Activated naive CD8-positive, alpha-beta T cell (primary cell): Measurements from ENCODE around the gene PARP3.
"Not testable (repeated sequence)": the region's sequence is repeated elsewhere in the genome, so short reads cannot be mapped to it uniquely, and the experiment has no call there.

ENCODE experiments used
- H3K27ac Mint-ChIP-seq: one replicate; pipeline ENCODE4 v1.8.0; 2021; ENCODE audit warnings: mixed read lengths
- H3K27me3 Mint-ChIP-seq: one replicate; pipeline ENCODE4 v1.8.0; 2021; ENCODE audit warnings: mixed read lengths
- H3K36me3 Mint-ChIP-seq: one replicate; pipeline ENCODE4 v1.8.0; 2021; ENCODE audit warnings: mixed read lengths
- H3K4me1 Mint-ChIP-seq: one replicate; pipeline ENCODE4 v1.8.0; 2021; ENCODE audit warnings: low read depth, mixed read lengths
- H3K4me3 Mint-ChIP-seq: one replicate; pipeline ENCODE4 v1.8.0; 2021; ENCODE audit warnings: mild to moderate bottlenecking, mixed read lengths
- H3K9me3 Mint-ChIP-seq: one replicate; pipeline ENCODE4 v1.8.0; 2021; ENCODE audit warnings: low read depth, mixed read lengths

The PARP3 gene

DNA sequence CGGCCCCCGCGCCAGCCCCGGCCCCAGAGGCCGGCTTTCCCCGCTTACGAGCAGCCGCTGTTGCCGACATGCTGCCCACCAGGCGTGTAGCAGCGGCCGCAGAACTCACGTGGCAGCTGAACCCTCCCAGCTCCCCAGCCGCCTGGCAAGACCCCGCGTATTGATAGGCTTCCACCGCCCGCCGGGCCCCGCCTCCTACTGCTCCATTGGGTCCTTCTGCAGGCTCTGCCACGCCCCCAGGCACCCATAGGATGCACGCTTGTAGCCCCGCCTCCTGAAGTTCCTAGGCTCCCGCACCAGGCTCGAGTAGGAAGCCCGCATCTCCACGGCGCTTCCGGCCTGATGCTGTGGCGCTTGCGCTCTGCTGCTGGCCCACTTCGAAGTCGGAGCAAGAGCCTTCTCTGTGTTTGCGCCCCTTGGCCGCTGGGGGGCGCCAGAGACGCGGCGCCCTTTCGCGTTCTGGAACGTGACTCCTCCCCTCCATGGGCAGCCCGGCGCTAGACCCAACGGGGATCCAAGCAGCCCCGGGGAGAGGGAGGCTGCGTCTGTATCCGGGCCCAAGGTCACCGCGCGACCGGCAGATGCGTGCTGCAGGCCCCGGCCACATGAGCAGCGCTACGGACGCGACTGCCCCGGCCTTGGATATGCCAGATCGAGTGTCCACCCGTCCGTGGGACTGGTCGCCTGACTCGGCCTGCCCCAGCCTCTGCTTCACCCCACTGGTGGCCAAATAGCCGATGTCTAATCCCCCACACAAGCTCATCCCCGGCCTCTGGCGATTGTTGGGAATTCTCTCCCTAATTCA lies at the start of gene PARP3, which contains the start of gene RRP9:
Gene PARP3, plus strand, starts transcription at position 566 of the 805 bp plus-strand sequence. CDS start 993 bp downstream, outside the sequence.
Gene RRP9, minus strand, starts transcription at position 107 of the 805 bp plus-strand sequence. Its CDS starts 37 bp downstream, at position 70.
- Mint-ChIP-seq H3K27me3 (no peaks in the 10 kb centered on the region), H3K36me3 (peaks cover 4% of the 10 kb centered on the region), H3K4me3 (peak within 1 kb of the TSS; percentile 98), H3K4me1 (peaks cover 28% of the 10 kb centered on the region), H3K9me3 (no peaks in the 10 kb centered on the region), H3K27ac (peak within 1 kb of the TSS; percentile 89)

DNA sequence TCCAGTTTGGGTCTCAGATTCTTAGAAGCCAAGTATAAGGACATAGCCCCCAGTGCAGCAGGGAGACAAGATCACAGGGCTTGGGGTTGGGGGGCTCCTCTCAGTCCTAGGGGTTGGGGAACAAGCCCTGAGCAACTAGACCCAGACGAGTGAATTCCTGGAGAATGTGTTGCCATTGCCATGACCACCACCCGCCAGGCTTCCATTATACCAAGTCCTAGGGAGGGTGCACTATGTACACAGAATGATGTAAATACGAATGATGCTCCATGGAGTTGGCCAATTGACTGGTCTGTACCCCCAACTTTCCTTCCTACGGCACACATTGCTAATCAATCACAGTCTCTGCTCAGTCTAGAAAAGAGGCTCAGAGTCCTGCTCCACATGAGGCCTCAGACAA lies 47.8 kb upstream of the PARP3 start:
- H3K4me3 Mint-ChIP-seq, result no peak overlapping the region
- H3K9me3 Mint-ChIP-seq, result no peaks in the 10 kb centered on the region
- no peak overlapping the region for H3K27ac Mint-ChIP-seq
- peaks cover 12% of the 10 kb centered on the region for H3K4me1 Mint-ChIP-seq
- peaks cover 15% of the 10 kb centered on the region for H3K27me3 Mint-ChIP-seq
- no peaks in the 10 kb centered on the region for H3K36me3 Mint-ChIP-seq

DNA sequence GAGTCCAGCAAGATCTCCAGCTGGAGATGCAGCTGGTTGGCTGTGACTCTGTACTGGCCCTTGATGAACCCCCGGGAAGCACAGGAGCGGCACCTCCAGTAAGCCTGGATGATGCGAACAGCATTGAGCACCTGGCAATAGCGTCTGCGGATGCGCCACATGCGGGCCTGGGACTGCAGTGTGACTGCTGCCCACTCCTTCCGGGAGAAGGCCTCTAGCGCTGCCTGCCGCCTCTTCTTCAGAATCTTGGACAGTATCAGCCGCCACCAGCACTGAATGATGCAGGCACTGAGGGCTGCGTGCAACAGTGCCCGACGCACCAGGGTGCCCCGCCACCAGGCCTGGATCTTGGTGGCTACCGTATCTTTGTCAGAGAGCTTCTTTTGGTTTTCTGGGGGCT lies 47.2 kb upstream of the PARP3 start:
- Mint-ChIP-seq H3K27me3 (peaks cover 17% of the 10 kb centered on the region), H3K4me3 (no peak overlapping the region), H3K27ac (no peak overlapping the region), H3K36me3 (no peaks in the 10 kb centered on the region), H3K9me3 (no peaks in the 10 kb centered on the region), H3K4me1 (peaks cover 12% of the 10 kb centered on the region)

DNA sequence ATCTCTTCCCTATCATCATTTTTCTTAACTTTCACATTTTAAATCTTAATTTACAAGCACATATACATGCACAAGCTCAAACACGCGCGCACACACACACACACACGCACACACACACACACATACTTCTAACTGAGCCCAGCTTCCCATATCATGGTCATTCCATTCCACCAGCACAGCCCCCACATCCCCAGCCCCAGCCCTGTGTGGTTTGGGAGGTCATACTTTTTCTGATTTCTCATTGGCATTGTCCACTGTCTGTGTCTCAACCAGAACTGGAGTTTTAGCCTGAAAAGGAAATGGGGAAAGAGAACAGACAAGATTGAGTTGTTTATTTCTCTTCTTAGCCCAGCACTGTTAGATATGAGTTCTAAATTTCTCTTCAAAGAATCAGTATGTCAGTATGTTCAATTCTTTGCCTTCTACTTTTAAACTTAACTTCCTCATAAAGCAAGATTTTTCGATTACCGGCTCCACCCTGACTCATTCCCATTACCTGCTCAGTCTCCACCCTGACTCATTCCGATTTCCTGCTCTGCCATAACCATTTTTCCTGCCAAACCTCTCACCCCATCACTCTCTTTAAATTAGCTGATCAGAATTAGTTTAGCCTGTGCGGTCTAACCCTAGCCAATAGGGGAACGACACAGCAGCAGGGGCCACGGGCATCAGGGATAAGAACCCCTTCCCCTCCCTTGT lies 45.4 kb upstream of the PARP3 start:
- no peaks in the 10 kb centered on the region for H3K36me3 Mint-ChIP-seq
- peaks cover 19% of the 10 kb centered on the region for H3K27me3 Mint-ChIP-seq
- H3K27ac Mint-ChIP-seq, result no peak overlapping the region
- no peak overlapping the region for H3K4me3 Mint-ChIP-seq
- peaks cover 4% of the 10 kb centered on the region for H3K4me1 Mint-ChIP-seq
- no peaks in the 10 kb centered on the region for H3K9me3 Mint-ChIP-seq

DNA sequence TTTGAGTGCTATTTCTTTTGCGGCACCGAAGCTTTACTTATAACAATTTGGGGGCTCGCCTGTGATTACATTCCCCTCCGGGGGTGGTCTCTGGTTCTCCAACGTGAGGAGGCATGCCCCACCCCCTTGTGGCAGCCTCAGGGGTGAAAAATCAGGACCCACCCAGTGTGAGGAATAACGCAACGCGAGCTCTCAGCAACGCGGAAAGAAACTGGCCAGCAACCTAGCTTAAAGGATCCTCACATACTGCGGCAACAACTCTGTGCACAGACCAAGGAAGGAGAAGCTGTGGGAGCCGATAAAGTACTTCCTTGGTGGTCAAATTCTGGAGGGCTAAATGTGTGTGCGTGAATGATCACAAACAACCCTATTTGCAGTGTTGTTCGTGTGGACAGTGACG lies 44.8 kb upstream of the PARP3 start:
- Mint-ChIP-seq H3K27ac (no peak overlapping the region), H3K27me3 (peaks cover 21% of the 10 kb centered on the region), H3K4me3 (no peak overlapping the region), H3K9me3 (no peaks in the 10 kb centered on the region), H3K4me1 (no peaks in the 10 kb centered on the region), H3K36me3 (no peaks in the 10 kb centered on the region)

DNA sequence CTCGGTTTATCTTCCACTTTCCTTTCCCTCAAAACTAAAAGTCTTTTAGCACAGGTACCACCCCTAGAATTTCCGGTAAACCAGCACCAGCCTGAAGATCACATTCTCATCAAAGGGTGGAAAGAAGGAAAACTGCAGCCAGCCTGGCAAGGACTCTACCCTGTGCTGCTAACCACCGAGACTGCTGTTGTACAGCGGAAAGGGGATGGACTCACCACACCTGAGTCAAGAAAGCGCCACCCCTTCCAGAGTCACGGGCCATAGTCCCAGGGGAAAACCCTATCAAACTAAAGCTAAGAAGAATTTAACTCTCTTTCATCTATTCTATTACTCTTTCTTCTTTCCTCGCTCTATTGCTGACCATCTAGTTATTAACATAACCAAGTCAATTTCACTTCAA lies 42.1 kb upstream of the PARP3 start:
- H3K4me3 Mint-ChIP-seq, H3K4me1 Mint-ChIP-seq, H3K9me3 Mint-ChIP-seq, H3K27ac Mint-ChIP-seq, H3K36me3 Mint-ChIP-seq: not testable (repeated sequence)
- H3K27me3 Mint-ChIP-seq, result peaks cover 28% of the 10 kb centered on the region

DNA sequence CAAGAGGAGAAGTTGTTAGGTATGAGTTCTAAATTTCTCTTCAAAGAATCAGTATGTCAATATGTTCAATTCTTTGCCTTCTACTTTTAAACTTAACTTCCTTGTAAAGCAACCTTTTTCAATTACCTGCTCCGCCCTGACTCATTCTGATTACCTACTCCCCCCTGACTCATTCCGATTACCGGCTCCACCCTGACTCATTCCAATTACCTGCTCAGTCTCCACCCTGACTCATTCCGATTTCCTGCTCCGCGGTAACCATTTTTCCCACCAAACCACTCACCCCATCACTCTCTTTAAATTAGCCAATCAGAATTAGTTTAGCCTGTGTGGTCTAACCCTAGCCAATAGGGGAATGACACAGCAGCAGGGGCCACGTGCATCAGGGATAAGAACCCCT lies 39.8 kb upstream of the PARP3 start:
- H3K27ac Mint-ChIP-seq, H3K4me1 Mint-ChIP-seq, H3K4me3 Mint-ChIP-seq: not testable (repeated sequence)
- peaks cover 25% of the 10 kb centered on the region for H3K27me3 Mint-ChIP-seq
- peaks cover 11% of the 10 kb centered on the region for H3K36me3 Mint-ChIP-seq
- H3K9me3 Mint-ChIP-seq, result peaks cover 10% of the 10 kb centered on the region

DNA sequence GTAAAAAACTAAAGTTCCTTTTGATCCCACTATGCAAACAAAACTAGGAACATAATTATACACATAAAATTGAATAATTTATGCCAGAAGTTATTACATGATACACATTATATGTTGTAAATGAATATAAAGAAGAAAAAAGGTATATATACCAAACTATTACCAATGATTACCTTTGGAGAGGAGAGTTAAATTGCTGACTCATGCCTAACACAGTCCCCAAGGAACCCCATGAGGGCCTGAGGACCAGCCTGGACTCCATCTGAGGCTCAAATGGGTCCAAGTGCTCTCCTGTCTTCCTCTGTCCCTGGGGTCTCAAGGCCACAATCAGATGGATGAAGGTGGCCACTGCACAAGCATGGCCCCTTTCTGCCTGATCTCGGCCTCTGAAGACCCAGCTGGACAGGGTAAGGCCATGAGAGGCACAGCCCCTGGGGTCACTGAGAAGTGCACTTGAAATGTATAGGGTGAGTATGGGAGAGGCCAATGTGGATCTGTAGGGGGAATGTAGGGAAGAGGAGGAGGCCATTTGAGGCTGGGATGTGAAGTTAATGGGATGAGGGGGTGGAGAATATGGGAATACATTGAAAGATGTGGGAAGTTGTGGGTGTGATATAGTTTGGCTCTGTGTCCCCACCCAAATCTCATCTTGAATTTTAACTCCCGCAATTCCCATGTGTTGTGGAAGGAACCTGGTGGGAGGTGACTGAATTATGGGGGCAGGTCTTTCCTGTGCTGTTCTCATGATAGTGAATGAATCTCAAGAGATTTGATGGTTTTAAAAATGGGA lies 37.9 kb upstream of the PARP3 start:
- H3K4me3 Mint-ChIP-seq, result no peak overlapping the region
- H3K9me3 Mint-ChIP-seq, result peaks cover 13% of the 10 kb centered on the region
- H3K36me3 Mint-ChIP-seq, result peaks cover 13% of the 10 kb centered on the region
- no peak overlapping the region for H3K27ac Mint-ChIP-seq
- peaks cover 21% of the 10 kb centered on the region for H3K27me3 Mint-ChIP-seq
- no peaks in the 10 kb centered on the region for H3K4me1 Mint-ChIP-seq

DNA sequence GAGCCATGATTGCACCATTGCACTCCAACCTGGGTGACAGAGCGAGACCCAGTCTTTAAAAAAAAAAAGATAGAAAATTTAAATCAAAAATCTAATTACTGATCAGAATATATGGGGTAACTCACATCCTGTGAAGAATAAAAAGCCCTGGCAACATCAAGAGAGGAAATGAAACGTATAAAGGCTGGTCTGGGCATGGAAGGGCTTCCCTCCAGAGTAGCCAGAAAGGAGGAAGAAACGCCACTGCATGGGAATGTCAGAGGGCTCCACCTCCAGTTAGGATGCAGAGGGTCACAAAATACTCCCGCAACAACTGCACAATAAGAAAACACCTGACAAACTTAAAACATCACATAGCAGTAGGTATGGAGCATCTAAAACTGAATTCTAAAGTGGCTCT lies 34.1 kb upstream of the PARP3 start:
- peaks cover 14% of the 10 kb centered on the region for H3K9me3 Mint-ChIP-seq
- no peak overlapping the region for H3K27ac Mint-ChIP-seq
- peaks cover 13% of the 10 kb centered on the region for H3K27me3 Mint-ChIP-seq

DNA sequence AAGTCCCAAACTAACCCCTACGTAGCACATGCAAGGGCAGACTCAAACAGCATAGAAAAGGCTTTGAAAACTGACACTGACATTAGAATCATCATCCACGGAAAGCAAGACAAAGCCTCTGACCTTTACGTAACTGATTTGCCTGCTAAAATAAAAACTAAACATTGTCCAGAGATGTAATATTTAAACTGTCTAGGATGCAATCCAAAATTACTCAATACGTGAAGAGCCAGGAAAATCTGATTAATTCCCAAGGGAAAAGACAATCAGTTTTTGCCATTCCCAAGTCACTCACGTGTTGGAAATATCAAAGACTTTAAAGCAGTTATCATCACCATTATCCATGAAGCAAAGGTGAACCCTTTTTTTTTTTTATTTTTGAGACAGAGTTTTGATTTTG lies 25.7 kb upstream of the PARP3 start:
- Mint-ChIP-seq H3K36me3 (no peaks in the 10 kb centered on the region), H3K27me3 (no peaks in the 10 kb centered on the region), H3K4me1 (no peaks in the 10 kb centered on the region), H3K9me3 (no peaks in the 10 kb centered on the region), H3K27ac (no peak overlapping the region), H3K4me3 (no peak overlapping the region)

More for the DNA sequence above, 34.1 kb upstream of the PARP3 start:
- no peaks in the 10 kb centered on the region for H3K4me1 Mint-ChIP-seq
- H3K4me3 Mint-ChIP-seq, result no peak overlapping the region
- peaks cover 13% of the 10 kb centered on the region for H3K36me3 Mint-ChIP-seq

DNA sequence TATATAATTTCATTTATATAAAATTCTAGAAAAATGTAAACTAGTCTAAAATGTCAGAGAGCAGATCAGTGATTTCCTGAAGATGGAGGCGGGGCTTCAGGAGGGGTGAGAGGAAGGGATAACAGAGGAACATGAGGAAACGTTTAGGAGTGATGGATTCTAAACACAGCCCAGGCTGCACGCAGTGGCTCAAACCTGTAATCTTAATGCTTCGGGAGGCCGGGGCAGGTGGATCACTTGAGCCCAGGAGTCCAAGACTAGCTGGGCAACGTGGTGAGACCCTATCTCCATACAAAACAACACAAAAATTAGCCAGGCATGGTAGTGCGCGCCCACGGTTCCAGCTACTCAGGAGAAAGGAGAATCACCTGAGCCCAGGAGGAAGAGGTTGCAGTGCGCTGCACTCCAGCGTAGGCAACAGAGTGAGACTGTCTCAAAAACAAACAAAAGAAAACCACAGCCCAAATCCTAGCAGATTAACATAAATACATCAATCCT lies 21.0 kb upstream of the PARP3 start:
- Mint-ChIP-seq H3K36me3 (no peaks in the 10 kb centered on the region), H3K4me3 (no peak overlapping the region), H3K27me3 (no peaks in the 10 kb centered on the region)

DNA sequence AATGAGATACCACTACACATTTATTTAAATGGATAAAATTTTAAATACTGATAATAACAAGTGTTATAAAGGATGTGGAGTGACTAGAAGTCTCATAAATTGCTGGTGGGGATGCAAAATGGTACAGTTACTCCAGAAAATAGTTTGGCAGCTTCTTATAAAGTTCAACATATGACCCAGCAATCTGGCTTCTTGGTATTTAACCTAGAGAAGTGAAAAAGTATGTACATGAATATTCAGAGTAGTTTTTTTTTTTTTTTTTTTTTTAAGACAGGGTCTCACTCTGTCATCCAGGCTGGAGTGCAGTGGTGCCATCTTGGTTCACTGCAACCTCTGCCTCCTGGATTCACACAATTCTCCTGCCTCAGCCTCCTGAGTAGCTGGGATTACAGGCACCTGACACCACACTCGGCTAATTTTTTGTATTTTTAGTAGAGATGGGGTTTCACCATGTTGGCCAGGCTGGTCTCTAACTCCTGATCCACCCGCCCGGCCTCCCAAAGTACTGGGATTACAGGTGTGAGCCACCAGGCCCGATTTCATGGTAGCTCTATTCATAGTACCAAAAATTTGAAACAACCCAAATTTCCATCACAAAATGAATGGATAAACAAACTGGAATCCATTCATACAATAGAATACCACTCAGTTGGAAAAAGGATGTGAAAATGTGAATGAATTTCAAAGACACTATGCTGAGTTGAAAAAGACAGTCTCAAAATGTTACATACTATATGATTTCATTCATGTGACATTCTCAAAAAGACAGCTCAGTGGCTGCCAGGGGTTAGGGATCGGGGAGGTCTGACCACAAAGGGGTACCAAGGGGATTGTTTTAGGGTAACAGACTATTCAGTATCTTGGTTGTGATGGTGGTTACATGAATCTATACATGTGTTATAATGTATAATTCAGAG lies 14.8 kb upstream of the PARP3 start:
- Mint-ChIP-seq H3K4me3 (no peak overlapping the region), H3K27me3 (no peaks in the 10 kb centered on the region), H3K4me1 (no peaks in the 10 kb centered on the region), H3K27ac (no peak overlapping the region), H3K36me3 (peaks cover 6% of the 10 kb centered on the region), H3K9me3 (no peaks in the 10 kb centered on the region)

More for the DNA sequence above, 21.0 kb upstream of the PARP3 start:
- H3K9me3 Mint-ChIP-seq, result no peaks in the 10 kb centered on the region
- H3K4me1 Mint-ChIP-seq, result no peaks in the 10 kb centered on the region
- no peak overlapping the region for H3K27ac Mint-ChIP-seq

DNA sequence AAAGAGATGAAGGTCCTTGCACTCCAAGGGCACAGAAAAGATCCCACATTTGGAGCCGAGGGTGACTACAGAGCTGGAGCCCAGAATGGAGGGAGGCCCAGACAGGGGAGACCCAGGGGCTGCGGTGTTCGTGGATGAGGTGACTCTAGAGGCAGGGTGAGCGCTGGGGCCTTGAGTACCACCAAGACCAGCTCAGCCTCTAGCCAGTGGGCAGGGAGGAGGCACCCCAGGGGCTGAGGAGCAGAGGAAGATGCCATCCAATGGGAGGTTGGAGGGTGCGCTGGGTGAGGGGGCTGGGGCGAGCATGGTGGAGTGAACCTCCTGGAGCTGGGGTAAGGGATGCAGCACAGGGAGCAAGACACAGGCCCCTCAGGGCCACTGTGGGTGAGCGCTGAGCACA lies 13.7 kb upstream of the PARP3 start:
- peaks cover 6% of the 10 kb centered on the region for H3K36me3 Mint-ChIP-seq

DNA sequence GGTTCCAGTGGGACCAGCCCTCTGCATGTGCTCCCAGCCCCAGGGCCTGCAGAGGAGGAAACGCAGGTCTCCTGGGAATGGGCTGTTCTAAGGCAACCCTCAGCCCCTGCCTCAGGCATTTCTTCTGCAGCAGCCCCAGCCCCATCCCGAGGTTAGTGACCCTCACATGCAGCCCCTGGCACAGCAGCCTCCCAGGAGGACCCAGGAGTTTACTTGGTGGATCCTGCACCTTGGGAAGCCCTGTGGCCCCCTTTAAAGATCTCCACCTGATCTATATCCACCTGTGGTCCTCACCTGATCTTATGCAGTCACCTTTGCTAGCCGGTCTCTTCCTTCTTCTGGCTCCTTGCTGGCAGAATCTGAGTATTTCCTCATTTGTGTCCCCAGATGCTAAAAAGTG lies 13.2 kb upstream of the PARP3 start:
- H3K27me3 Mint-ChIP-seq, H3K9me3 Mint-ChIP-seq, H3K4me1 Mint-ChIP-seq: not testable (repeated sequence)

More for the DNA sequence above, 13.7 kb upstream of the PARP3 start:
- Mint-ChIP-seq H3K4me1 (no peaks in the 10 kb centered on the region), H3K9me3 (no peaks in the 10 kb centered on the region), H3K27ac (no peak overlapping the region), H3K27me3 (no peaks in the 10 kb centered on the region), H3K4me3 (no peak overlapping the region)

More for the DNA sequence above, 13.2 kb upstream of the PARP3 start:
- H3K27ac Mint-ChIP-seq, H3K36me3 Mint-ChIP-seq, H3K4me3 Mint-ChIP-seq: not testable (repeated sequence)
